ENCODE results near the gene BDKRB1. TPM values are rescaled to one million over a fixed set of nuclear protein-coding genes. Genes with fewer than 3 reads are reported as not detected.

Gene BDKRB1
- total and polyA plus RNA-seq, 9 of the 15 experiments (the other 6 are each of a cell fraction or from before 2014, with no cell fraction given): 0.06 to 0.23 (median 0.09) TPM; not detected in 1

DNA sequence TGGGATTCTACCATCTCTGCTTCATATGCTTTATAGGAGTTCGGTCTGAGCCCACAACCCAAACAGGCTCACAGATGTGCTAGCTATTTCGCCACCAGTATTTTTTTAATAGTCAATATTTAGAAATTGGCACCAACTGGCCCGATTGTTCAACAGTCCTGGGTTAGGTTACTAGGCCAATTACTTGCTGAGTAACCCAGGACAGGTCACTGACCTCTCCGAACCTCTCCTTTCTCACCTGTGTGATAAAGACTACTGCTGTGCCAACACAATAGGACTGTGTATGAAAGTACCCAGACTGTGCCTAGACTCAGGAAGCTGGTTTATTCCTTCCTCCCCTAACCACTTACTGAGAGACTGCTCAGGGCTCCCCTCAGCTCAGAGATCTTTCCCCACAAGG lies 43.1 kb upstream of the BDKRB1 start (continued):
- TF ChIP-seq NFYB (IDR thresholded peaks at IDR 0.05; ENCODE audit: extremely low read depth, insufficient read length) (no peak), HCFC1 (IDR thresholded peaks at IDR 0.05; ENCODE audit: low read depth, low read length) (no peak), ZNF274 (IDR thresholded peaks at IDR 0.05; ENCODE audit: borderline replicate concordance, low read depth, low read length) (no peak), EWSR1 (IDR thresholded peaks at IDR 0.05; ENCODE audit: borderline replicate concordance, low read depth, partially characterized antibody) (no peak)

- POLR2A ChIA-PET: interaction anchor here (0.7 kb wide), 1 partner anchor 93 kb away, joined by 3 read pairs; no protein-coding TSS in a partner anchor
- in situ Hi-C loops (cut with MboI) (no loop called here), intact Hi-C loops (cut with micrococcal nuclease) (no loop called here)
- Histone ChIP-seq H2AFZ (ENCODE audit: low read depth, low read length) (no peak overlapping the region), H3K4me1 (replicated peaks in 1 of 2; ENCODE audit: control insufficient read depth in 2 of 2, insufficient read depth in 2 of 2, low read length in 2 of 2) (no peaks in the 10 kb centered on the region), H3K9ac (ENCODE audit: insufficient read depth in 1 of 2, low read depth in 2 of 2, low read length in 2 of 2) (no peak overlapping the region), H3K79me2 (ENCODE audit: control insufficient read depth, insufficient read depth, low read length) (no peaks in the 10 kb centered on the region), H3K9me1 (ENCODE audit: control insufficient read depth, insufficient read depth, low read length) (no peaks in the 10 kb centered on the region), H3K36me3 (ENCODE audit: control insufficient read depth, insufficient read depth, low read length) (no peaks in the 10 kb centered on the region), H3K9me3 (replicated peaks; ENCODE audit: control insufficient read depth, insufficient read depth, low read depth, low read length) (no peaks in the 10 kb centered on the region), H3K27me3 (ENCODE audit: control insufficient read depth in 2 of 2, insufficient read depth in 2 of 2, low read length in 2 of 2) (peaks cover 2 to 27% of the 10 kb centered on the region in 2 experiments; a peak in 3 of 5 replicates), H3K27ac (ENCODE audit: extremely low read depth, low read depth, low read length) (no peak overlapping the region), H3K4me2 (ENCODE audit: insufficient read depth, low read length) (no peak overlapping the region), H4K20me1 (replicated peaks; ENCODE audit: control insufficient read depth, insufficient read depth, low read length) (no peaks in the 10 kb centered on the region; the same call in 1 of the 2 replicates), H3K4me3 (no peak overlapping the region)
- FAIRE-seq: no peak
- ATAC-seq: no peak
- WGBS (ENCODE audit: insufficient coverage, low coverage, missing lambda C conversion rate): 0% methylated on average over 6 of the region's 10 CpGs
- BruUV-seq (replicated peaks): no TSS peak
- no peak for DNase-seq (ENCODE audit: extremely low read depth in 1 of 4, low spot score in 3 of 4)
- CTCF ChIA-PET (ENCODE audit: low intra/inter-chr PET ratio): no interaction called here
- TF ChIP-seq ELK3 (CRISPR knock-in tag; IDR thresholded peaks at IDR 0.05) (no peak), SNIP1 (IDR thresholded peaks at IDR 0.05; ENCODE audit: low read depth) (no peak), ZNF354B (CRISPR knock-in tag; IDR thresholded peaks at IDR 0.05) (no peak), SAFB2 (IDR thresholded peaks at IDR 0.05; ENCODE audit: borderline replicate concordance, low read depth, low read length, severe bottlenecking) (no peak), TRIM24 (IDR thresholded peaks at IDR 0.05) (no peak), SNAPC5 (CRISPR knock-in tag; IDR thresholded peaks at IDR 0.05) (no peak), CSDE1 (IDR thresholded peaks at IDR 0.05) (no peak), PHF8 (IDR thresholded peaks at IDR 0.05; ENCODE audit: borderline replicate concordance, low read length) (no peak), HNRNPUL1 (IDR thresholded peaks at IDR 0.05; ENCODE audit: low read length) (no peak), PHB (CRISPR knock-in tag; IDR thresholded peaks at IDR 0.05) (no peak), POLR3A (IDR thresholded peaks at IDR 0.05; ENCODE audit: borderline replicate concordance, extremely low read depth, insufficient read depth, insufficient read length) (no peak), RBM14 (IDR thresholded peaks at IDR 0.05; ENCODE audit: borderline replicate concordance, insufficient read depth, low read depth, low read length) (no peak), HMGN3 (IDR thresholded peaks at IDR 0.05; ENCODE audit: borderline replicate concordance, extremely low read depth, insufficient read length, low read depth, low read length) (no peak), HNRNPK (IDR thresholded peaks at IDR 0.05; ENCODE audit: low read depth, low read length, poor library complexity, severe bottlenecking) (no peak)
- TF ChIP-seq, protein P1, sequence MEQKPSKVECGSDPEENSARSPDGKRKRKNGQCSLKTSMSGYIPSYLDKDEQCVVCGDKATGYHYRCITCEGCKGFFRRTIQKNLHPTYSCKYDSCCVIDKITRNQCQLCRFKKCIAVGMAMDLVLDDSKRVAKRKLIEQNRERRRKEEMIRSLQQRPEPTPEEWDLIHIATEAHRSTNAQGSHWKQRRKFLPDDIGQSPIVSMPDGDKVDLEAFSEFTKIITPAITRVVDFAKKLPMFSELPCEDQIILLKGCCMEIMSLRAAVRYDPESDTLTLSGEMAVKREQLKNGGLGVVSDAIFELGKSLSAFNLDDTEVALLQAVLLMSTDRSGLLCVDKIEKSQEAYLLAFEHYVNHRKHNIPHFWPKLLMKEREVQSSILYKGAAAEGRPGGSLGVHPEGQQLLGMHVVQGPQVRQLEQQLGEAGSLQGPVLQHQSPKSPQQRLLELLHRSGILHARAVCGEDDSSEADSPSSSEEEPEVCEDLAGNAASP (IDR thresholded peaks at IDR 0.05): no peak
Measured at GRCh38 chr14:96213871-96214465, 42.0 kb upstream of the BDKRB1 start.
